COLO829 (cell line): ENCODE data around the gene TAP1.
A peak's percentile ranks its signal among the peaks of the same experiment; 100 is the strongest.

Experiments
- DNase-seq: peaks from one replicate; pipeline ENCODE4 v3.0.0; 2012; ENCODE audit warnings: low spot score

TAP1 gene

DNA sequence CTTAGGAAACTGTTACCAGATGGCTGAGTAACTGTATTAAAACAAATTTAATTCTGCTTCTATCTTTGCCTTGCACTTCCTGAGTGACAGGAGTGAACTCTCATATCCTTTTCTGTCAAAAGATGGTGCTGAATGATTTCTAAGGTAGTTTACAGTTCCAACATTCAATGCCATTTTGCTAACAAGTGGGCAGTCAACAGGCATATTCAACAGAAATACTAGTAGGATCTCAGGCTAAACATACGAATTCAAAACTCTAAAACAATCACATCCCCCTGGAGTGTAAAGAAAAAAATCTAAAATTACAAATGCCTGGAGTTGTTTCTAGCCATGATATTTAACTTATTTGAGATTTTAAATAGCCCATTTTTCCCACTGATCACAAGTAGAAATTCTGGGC is 7.2 kb upstream of the TAP1 start:
- no peak for DNase-seq

DNA sequence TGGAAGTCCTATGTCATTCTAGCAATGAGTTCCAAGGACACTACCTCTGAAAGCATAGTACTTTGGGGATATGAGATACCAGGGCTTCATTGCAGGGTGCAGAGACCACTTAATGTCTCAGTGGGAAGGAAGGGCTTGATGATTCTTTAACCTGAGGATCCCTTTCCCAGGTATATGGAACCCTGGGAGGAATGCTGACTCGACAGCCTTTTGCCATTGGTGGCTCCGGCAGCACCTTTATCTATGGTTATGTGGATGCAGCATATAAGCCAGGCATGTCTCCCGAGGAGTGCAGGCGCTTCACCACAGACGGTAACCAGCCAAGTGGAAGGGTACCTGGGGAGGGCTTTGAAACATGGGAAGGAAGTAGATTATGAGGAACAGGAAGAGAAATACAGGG is 4.7 kb upstream of the TAP1 start:
- DNase-seq = no peak

DNA sequence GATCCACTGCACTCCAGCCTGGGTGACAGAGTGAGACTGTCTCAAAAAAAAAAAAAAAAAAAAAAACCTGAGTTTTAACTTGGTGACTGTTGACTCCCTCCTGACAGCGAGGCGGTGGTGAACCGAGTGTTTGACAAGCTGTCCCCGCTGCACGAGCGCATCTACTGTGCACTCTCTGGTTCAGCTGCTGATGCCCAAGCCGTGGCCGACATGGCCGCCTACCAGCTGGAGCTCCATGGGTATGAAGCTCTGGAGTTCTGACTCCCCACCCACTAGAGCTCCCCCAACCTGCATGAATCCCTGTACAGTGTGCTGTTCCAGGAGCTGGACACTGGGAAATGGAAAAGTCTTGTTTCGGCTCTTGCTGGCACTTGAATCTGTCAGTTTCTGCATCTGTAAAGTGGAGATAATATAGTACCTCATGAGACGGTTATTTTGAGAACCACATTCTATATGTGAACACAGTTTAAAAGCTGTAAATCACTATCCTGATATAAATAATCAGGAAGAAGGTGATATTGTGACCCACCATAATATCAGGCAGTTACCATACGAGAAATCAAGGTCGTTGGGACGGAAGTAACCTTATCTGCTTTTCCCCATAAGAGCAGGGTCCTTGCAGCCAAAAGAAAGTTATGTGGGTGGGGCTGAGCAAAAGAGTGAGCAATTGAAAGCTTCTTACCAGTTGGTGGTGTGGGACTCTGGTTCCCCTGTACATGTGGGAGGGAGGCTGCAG is 3.8 kb upstream of the TAP1 start:
- DNase-seq = no peak

DNA sequence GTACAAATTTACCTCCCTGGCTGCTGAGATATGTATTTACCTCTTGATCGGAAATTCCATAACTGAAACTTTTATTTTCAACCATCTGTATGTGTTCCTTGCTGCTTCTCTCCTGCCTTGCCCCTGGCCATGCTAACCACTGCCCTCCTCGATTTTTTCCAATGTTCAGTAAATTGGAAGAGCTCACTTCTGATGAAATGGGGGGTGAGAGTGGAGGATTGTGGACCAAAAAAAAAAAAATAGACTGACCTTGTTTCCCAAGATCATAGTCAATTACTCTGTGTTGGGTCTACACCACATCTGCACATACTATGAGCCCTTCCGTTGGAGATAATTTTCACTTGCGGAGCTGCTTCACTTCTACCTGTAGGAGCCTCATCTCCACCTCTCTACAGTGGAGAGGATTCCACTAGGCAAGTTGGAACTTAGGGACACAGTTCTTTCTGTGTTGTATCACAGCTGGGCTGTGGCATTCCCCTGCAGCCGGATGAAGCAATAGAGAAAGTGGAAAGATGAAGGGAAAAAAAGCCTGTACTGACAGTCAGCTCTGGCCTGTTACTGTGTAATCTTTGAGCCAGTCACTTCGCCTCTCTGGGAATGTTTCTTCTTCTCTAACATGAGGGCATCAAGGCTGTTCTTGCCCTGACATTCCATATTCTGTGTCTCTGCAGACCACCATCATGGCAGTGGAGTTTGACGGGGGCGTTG is 2.1 kb upstream of the TAP1 start:
- DNase-seq = no peak

DNA sequence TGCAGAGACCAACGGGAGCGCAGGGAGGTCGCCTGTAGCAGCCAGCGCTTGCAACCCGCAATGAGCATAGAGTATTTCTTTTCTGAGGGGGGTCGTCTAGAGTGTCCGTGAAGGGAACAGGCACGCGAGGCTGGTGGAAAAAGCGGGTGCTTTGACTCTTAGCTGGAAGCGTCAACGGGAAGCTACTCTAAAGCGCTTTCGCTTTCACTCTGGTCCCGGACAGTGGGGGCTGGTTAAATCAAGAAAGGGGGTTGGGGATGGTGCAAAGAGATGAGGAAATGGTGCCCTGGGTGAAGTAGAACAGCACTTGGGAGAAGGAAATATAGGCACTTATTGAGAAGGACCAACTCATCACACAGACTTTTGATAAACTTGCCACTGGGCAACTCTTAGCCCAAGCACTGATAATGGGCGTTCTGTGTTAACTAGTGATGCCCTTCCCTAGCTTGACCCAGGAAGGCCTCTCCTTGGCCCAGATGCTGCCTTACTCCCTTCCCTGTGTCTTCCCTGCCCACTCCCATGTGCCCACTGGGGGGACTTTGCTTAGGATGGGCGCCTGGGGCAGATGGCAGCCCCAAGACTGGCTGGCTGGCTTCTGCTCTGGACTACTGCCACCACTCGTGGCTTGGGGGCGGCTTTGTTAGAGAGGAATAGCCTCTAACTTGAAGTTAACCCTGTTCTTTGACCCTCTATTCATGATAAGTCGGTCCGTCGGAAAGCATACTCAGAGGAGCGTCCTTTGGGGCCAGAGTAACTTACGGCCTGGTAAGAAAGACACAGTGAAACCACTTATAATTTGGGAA is 1.1 kb upstream of the TAP1 start:
- DNase-seq = peak; percentile 49

DNA sequence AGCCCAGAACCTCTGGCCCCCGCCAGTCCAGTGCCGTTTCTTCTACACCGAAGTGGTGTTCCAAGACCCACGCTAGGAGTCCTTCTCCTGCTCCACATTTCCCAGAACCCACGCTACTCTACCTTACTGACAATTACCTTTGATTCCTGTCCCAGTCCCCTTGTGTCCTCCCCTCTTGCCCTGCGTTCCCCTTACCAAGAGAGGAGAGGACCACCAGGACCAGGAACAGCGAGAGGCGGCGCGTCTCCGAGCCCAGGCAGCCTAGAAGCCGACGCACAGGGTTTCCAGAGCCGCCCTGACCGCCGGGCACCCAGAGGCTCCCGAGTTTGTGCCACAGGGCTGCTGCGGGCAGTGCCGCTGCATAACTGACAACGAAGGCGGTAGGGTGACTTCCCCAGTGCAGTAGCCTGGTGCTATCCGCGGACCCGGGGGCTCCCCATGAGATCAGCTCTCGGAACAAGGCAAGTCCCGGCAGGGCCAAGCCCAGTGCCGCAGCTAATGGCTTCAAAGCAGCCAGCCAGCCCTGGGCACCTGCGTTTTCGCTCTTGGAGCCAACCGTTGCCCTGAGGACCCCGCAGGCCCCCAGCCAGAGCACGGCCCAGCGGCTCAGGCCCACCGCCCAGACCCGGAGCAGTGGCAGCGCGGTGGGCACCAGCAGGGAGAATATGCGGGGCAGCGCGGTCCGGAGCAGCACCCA is 512 bp downstream of the TAP1 start:
- DNase-seq = no peak

DNA sequence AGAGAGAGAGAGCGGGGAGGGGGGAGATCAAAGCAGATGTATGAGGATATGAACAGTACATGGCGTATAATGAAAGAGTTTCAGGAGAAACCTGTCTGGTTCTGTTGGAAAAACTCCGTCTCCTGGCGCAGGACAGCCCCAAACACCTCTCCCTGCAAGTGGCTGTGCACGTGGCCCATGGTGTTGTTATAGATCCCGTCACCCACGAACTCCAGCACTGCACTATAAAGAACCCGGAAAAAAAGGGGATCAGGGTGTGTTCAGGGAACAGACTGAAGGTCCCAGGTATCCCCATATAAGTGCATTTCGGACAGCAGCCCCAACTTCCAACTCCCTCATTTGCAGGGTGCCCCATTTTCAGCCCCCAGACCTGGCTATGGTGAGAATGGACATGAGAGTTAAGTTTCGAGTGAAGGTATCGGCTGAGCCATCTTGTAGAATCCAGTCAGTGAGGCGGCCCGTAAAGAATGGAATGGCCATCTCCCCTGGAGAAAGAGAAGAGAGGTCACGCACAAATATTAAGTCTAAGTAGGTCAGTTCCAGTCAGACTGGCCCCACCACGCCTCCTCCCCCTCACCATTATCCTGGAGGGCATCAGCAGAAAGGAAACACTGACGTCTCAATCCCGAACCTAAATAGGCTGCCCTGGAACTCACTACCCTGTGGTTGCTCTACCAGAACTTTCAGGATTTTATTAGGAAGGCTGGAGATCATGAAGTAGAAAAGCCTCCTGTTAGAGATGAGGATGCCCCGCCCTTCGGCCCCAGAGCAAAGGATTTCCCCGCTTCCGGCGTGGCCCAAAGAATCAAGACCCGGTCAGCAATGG is 1.3 kb downstream of the TAP1 start:
- peak; percentile 23 for DNase-seq

DNA sequence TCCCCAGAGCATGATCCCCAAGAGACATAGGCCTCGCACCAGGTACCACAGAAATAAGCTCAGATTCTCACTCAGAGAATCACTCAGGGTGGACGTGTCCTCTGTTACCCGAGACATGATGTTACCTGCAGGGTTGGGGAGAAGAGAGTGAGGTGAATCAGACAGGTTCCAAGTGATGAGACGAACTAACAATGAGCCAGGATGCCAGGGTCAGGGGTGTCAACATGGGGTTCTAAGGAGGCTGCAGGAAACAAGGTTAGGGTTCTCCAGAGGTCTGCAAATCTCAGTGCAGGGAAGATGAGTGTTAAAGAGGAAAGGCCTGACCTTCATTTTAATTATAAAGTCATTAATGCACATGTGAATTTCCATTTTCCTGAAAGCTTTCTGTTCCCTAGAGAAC is 2.5 kb downstream of the TAP1 start:
- DNase-seq = no peak

DNA sequence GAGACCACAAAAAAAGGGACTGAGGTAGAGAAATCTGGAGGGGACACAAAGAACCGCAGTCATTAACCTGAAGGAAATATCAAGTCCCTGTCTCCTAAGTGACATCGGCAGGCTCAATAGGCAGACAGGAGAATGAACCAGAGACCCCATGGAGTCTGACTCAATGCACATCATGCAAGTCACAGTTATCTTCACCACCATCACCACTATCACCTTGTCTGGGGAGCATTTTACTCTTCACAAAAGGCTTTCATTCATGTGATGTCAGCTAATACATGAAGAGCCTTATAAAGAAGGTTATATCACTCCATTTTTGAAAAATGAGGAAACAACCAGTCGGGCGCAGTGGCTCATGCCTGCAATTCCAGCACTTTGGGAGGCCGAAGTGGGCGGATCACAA is 4.4 kb downstream of the TAP1 start:
- no peak for DNase-seq

DNA sequence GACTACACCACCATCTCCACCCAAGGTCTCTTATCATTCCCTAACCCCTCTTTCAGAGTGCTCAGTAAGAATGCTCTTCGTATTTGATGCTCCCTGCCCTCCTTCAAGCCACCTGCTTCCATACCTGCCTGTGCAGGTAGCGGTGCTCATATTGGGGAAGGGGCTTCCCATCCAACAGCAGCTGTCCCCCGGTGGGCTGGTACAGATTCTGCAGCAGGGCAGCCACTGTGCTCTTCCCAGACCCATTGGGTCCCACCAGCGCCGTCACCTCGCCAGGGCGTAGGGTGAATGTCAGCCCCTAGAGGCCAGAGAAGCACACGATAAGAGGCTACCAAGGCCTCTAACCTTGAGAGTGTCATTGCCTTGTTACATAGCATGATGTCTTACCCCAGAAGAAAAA is 5.7 kb downstream of the TAP1 start:
- DNase-seq = no peak

DNA sequence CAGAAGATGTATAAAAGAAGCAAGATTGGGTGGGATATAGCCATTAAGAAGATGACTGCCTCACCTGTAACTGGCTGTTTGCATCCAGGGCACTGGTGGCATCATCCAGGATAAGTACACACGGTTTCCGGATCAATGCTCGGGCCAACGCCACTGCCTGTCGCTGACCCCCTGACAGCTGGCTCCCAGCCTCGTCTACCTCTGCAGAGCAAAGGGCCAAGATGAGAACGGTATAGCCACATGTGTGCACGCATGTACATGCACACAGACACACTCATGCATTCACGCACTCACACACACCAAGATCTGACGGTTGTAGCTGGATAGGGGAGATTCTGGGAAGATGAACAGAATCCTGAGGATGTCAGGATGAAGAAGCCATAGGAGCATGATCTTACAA is 6.5 kb downstream of the TAP1 start:
- DNase-seq = no peak

DNA sequence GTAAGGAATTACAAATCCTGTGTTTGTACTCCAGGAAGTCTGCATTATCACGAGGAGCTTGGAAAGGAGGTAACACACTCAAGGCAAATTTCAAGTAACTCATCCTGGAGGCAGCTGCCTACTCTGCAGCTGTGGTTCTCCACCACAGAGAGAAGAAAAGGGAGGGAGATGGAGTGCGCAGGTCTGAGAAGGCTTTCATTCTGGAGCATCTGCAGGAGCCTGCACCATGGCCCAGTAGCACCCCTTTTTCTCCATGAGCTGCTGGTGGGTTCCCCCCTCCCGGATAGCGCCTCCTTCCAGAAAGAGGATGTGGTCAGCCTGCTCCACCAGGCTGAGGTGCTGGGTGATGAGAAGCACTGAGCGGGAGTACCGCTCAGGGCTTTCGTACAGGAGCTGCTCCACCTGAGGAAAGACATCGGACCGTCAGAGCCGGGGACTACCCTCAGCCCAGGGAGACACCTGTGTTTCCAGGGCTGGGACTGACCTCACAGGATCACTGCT is 8.1 kb downstream of the TAP1 start:
- no peak for DNase-seq

DNA sequence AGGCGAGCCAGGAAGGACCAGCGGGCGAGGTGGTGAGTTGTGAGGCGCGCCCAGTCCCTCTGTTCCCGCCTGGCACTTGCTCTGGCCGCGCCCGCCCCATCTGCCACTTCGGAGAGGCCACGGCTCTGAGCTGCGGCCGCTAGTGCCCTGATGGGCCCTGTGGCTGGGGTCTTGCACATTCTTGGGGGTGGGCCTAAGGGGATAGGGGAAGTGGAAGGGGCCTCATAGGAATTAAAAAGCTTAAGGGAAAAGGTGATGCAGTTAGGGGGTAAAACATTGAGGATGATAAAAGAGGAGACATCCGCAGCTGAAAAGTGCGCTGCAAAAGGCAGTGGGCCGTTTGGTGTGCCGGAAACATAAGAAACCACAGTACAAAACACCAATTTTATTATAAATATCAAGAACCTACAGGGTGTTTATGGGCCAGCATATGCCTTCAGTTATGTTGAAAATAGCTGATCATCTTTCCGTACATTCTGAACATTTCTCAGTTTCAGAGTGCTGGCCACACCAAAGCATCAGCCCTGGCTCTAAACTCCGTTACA is 8.6 kb downstream of the TAP1 start:
- DNase-seq = no peak

DNA sequence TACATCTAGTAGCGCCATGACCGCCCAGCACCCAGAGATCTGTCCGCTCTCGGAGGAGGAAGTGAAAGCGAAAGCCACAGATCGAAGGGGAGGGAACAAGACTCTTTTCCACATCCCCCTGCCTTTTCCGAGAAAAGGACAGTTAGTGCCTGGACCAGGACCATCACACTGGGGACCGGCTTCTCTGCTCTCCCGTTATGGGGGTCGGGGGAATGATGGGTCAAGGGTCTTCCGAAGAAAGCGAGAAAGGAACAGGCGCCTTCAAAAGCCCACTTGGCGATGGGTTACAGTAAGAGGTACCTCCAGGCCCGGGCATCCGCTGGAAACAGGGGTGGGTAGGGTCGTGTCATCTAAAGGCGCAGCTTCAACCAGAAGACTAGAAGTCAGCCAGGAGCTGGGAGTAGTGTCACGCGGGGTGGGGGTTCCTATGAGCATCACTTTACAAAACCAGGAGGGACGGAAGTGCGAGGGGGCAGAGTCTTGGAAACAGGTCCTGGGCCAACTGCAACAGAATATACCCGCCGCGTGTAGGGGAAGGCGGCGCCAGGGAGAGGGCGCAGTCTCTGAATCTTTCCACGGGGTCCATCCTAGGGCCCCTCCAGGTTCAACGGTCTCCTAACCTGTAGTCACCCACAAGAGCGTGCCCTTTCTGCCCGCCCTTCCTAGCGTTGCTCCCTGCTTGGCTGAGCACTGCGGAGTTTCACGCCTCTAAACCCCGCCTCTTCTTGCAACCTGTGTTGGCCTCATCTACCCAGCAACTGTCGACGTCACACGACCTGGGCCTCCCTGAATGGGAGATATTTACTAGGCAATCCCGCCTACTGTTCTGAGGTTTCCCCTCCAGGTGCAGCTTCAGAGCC is 9.3 kb downstream of the TAP1 start, which contains the start of gene PSMB8:
Gene PSMB8, minus strand, starts transcription at position 69 of the 860 bp plus-strand sequence. Its CDS starts 51 bp downstream, at position 18.
- peak; percentile 91 for DNase-seq

DNA sequence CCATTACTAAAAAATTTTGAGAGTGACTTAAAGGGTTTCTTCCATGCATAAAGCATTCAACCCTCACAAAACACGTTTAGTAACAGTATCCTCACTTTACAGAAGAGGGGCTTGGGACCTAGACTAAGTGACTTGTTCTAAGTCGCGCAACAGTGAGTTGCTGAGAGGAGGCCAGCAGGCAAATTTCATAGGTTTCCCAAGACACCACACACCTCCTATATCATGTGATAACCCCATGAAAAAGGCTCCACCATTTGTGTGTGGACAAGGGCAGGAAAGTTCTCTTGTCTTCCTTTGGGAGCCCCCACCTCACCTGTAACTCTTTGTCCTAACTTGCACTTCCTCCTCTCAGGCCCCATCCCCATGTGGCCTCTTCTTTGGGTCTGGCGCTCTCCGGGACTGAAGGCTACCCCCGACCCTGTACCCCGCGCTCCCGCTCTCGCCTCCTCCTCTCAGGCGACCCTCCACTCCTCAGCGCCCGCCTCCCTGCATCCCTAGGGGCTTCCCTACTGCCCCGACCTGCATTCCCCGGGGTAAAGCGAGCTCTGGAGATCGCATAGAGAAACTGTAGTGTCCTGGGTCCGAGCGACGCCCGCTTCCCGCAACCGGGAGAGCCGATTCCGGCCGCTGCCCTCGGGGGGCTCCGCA is 10.0 kb downstream of the TAP1 start:
- DNase-seq = no peak

DNA sequence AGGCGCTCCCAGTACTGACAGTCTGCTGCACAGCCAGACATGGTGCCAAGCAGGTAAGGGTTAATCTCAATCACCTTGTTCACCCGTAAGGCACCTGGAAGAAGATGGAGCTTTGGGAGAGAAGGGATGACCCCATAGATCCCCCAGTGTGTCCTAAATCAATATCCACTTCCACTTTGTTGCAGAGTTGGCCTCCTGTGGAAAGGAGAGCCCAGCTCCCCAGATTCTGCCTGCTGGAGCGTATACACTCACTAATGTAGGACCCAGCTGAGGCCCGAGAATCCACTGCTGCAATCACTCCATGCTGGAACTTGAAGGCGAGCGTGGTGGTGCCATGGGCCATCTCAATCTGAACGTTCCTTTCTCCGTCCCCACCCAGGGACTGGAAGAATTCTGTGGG is 10.8 kb downstream of the TAP1 start:
- DNase-seq = no peak

DNA sequence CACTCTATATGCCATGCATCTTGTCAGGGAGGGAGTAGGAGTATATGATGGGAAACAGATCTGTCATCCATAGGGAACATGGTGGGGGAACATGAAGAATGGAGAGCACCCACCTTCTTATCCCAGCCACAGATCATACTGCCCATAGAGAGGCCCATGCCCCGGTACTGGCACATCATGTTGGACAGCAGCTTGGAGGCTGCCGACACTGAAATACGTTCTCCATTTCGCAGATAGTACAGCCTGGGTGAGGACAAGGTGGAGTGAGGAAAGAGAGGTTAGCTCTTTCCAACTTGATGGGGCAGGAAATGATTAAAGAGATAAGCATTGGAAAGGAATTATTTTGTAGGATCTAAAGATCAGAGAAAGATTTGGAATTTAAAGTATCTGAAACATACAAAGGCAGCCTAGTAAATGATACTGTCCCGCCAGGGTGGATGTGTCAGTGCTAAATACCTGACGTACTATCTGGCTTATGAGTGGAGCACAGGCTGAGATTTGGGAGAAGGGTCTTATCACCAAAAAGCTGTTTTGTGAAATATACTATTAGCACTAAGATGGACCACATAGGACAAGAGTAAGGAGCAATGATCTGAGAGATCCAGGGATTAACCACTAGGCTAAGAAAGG is 11.4 kb downstream of the TAP1 start:
- DNase-seq = no peak

DNA sequence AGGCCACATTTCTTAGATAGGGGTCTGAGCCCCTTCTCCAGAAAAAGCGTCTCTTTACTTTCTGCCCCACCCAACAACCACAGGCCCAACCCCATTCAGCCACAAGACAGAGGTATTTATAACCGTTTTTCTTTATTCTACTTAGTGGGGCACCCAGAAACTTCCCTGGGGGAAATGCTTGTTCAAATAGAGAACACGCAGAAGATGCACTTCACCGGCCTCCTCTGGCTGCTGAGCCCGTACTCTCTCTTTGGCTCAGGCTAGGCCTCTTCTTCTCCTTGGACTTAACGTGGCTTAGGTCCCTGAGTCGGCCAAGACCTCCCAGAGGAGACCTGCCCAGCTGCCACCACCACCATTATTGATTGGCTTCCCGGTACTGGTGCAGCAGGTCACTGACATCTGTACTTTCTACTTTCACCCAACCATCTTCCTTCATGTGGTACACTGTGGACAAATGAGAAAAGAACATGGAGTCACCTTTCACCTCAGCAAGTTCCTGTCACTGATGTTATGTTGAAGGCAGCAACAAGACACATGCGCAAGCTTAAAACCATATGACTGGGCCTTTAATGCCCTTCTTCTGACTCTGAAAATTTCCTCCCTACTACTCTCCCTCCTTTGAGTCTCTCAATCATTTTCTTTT is 12.8 kb downstream of the TAP1 start:
- DNase-seq = no peak
